Keratinocyte (primary cell): Measurements from ENCODE around the gene SKP2. TPM values are rescaled to one million over a fixed set of nuclear protein-coding genes. Genes with fewer than 3 reads are reported as not detected.
A peak's percentile ranks its signal among the peaks of the same experiment; 100 is the strongest.

ENCODE experiments used
- DNase-seq: peaks from one replicate; pipeline ENCODE4 v3.0.0-alpha.2; 2011; ENCODE audit warnings: low read depth, missing footprints, low spot score
- FAIRE-seq: peaks from 2 replicates; lab custom pipeline; 2011; peaks lifted over from hg19 to GRCh38; lab: Jason Lieb, UNC
- H2AFZ ChIP-seq: 2 replicates; pipeline ENCODE4 v1.6.0; 2012; ENCODE audit warnings: low read length, control low read depth, inconsistent platforms; ENCODE audit not compliant: control insufficient read depth
- H3K27ac ChIP-seq: 2 replicates; pipeline ENCODE4 v1.5.1; 2011; ENCODE audit warnings: low read length; ENCODE audit not compliant: control insufficient read depth, insufficient read depth
- H3K27me3 ChIP-seq: 3 replicates; pipeline ENCODE4 v1.6.0; 2011; ENCODE audit warnings: low read length; ENCODE audit not compliant: control insufficient read depth, insufficient read depth; ENCODE audit errors: extremely low read depth
- H3K36me3 ChIP-seq, 2 experiments: 2 replicates in 1 of 2; 3 replicates in 1 of 2; pipeline ENCODE4 v1.5.1; 2011; ENCODE audit warnings: low read length in 2 of 2, mild to moderate bottlenecking in 1 of 2; ENCODE audit not compliant: control insufficient read depth in 2 of 2, insufficient read depth in 2 of 2; ENCODE audit errors: extremely low read depth in 1 of 2
- H3K4me1 ChIP-seq: 3 replicates; pipeline ENCODE4 v1.5.1; 2011; ENCODE audit warnings: low read length; ENCODE audit not compliant: control insufficient read depth, insufficient read depth; ENCODE audit errors: extremely low read depth
- H3K4me2 ChIP-seq: 3 replicates; pipeline ENCODE4 v1.6.0; 2011; ENCODE audit warnings: low read depth, low read length; ENCODE audit not compliant: control insufficient read depth, insufficient read depth; ENCODE audit errors: extremely low read depth
- H3K4me3 ChIP-seq, 3 experiments: fragments of 200-600 bp in 1 of 3; sonication (generic) in 1 of 3; 2 replicates in 2 of 3; 3 replicates in 1 of 3; pipeline ENCODE4 v1.5.1; 2011 to 2016; ENCODE audit warnings: low read length in 3 of 3, mild to moderate bottlenecking in 3 of 3, control low read depth in 2 of 3, inconsistent platforms in 1 of 3, low read depth in 1 of 3, mixed read lengths in 1 of 3, mixed run types in 1 of 3, moderate library complexity in 1 of 3; ENCODE audit not compliant: control insufficient read depth in 2 of 3, insufficient read depth in 2 of 3; ENCODE audit errors: extremely low read depth in 1 of 3
- H3K79me2 ChIP-seq: 2 replicates; pipeline ENCODE4 v1.6.0; 2012; ENCODE audit warnings: low read length; ENCODE audit not compliant: control insufficient read depth, insufficient read depth
- H3K9ac ChIP-seq: 3 replicates; pipeline ENCODE4 v1.6.0; 2011; ENCODE audit warnings: low read length; ENCODE audit not compliant: control insufficient read depth, insufficient read depth; ENCODE audit errors: extremely low read depth
- H3K9me1 ChIP-seq: 3 replicates; pipeline ENCODE4 v1.6.0; 2011; ENCODE audit warnings: low read length; ENCODE audit not compliant: control insufficient read depth, insufficient read depth; ENCODE audit errors: extremely low read depth
- H3K9me3 ChIP-seq: 2 replicates; pipeline ENCODE4 v1.5.1; 2012; ENCODE audit warnings: low read depth, low read length; ENCODE audit not compliant: control insufficient read depth
- H4K20me1 ChIP-seq: 3 replicates; pipeline ENCODE4 v1.6.0; 2011; ENCODE audit warnings: low read length; ENCODE audit not compliant: control insufficient read depth, insufficient read depth; ENCODE audit errors: extremely low read depth
- EZH2 ChIP-seq: IDR thresholded peaks from one replicate; pipeline ENCODE4 v1.6.1; 2012; ENCODE audit warnings: inconsistent platforms, mild to moderate bottlenecking, low read length, moderate library complexity
- dilution Hi-C: fragments of 300-500 bp; cut with MboI; formaldehyde crosslinking; loops from one replicate; pipeline ENCODE4 v1.7.0; 2020; ENCODE audit warnings: low sequenced_read_pairs; ENCODE audit not compliant: extremely low pct_ligation_motif_present
- polyA plus RNA-seq, 5 experiments: library from polyadenylated mRNA; depleted of rRNA in 3 of 5; stranded (reverse) in 3 of 5; stranded (forward) in 1 of 5; unstranded in 1 of 5; fragments of >200 nt; gene quantifications; 1 replicate in 1 of 5; 2 replicates in 3 of 5; 3 replicates in 1 of 5; pipeline versions ENCODE4 v1.2.1 to v1.2.3, GENCODE V29; 2011 to 2012; ENCODE audit warnings: missing spikeins in 2 of 5, low read depth in 1 of 5, low replicate concordance in 1 of 5
- TF ChIP-seq, protein P1 (sequence below), 3 experiments: IDR thresholded peaks in 1 of 3; conservative IDR thresholded peaks in 1 of 3; optimal IDR thresholded peaks in 1 of 3; 2 replicates in 2 of 3; 3 replicates in 1 of 3; pipeline versions ENCODE3 to v1.5.1; 2011; ENCODE audit warnings: low read length in 3 of 3, mild to moderate bottlenecking in 3 of 3, moderate library complexity in 2 of 3, control low read depth in 1 of 3, inconsistent platforms in 1 of 3; ENCODE audit not compliant: insufficient read depth in 2 of 3; ENCODE audit errors: extremely low read depth in 1 of 3

SKP2 gene
- polyA plus RNA-seq, 1 donor (not counting 4 experiments of a cell fraction or from before 2014, with no cell fraction given) = 34.6 TPM

DNA sequence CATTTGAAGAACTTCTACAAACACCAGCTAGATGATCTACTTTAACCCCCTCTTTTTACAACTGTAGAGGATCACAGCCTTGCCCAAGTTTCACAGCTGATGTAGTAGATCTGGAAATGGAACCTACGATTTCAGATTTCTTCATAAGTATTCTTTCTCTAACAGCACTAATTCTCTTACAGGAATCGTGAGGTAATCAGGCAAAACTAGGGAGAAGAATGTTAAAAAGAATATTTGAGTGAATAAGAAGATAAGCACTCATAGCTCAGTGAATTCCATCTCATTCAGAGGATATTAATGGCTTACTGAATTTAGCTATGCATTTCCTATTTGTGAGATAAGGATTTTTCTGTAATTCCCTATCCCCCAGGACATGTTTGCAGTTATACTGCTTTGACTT is 47.7 kb downstream of the SKP2 start:
- H4K20me1 ChIP-seq = no peaks in the 10 kb centered on the region
- H3K4me3 ChIP-seq = no peak overlapping the region
- H3K9me3 ChIP-seq = no peaks in the 10 kb centered on the region
- TF ChIP-seq, protein P1, sequence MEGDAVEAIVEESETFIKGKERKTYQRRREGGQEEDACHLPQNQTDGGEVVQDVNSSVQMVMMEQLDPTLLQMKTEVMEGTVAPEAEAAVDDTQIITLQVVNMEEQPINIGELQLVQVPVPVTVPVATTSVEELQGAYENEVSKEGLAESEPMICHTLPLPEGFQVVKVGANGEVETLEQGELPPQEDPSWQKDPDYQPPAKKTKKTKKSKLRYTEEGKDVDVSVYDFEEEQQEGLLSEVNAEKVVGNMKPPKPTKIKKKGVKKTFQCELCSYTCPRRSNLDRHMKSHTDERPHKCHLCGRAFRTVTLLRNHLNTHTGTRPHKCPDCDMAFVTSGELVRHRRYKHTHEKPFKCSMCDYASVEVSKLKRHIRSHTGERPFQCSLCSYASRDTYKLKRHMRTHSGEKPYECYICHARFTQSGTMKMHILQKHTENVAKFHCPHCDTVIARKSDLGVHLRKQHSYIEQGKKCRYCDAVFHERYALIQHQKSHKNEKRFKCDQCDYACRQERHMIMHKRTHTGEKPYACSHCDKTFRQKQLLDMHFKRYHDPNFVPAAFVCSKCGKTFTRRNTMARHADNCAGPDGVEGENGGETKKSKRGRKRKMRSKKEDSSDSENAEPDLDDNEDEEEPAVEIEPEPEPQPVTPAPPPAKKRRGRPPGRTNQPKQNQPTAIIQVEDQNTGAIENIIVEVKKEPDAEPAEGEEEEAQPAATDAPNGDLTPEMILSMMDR (optimal IDR thresholded peaks at IDR 0.05 in 1 of 3, IDR thresholded peaks at IDR 0.05 in 1 of 3, conservative IDR thresholded peaks at IDR 0.05 in 1 of 3; ENCODE audit: extremely low read depth in 1 of 3, insufficient read depth in 2 of 3, low read length in 3 of 3) = no peak
- TF ChIP-seq EZH2 = no peak
- H3K4me1 ChIP-seq = no peaks in the 10 kb centered on the region
- dilution Hi-C loops = no loop called here
- FAIRE-seq = no peak
- H3K79me2 ChIP-seq = no peaks in the 10 kb centered on the region
- DNase-seq = no peak
- H3K4me2 ChIP-seq = no peak overlapping the region
- no peaks in the 10 kb centered on the region for H3K27me3 ChIP-seq
- no peak overlapping the region for H3K9ac ChIP-seq
- H2AFZ ChIP-seq = no peak overlapping the region
- H3K27ac ChIP-seq = no peak overlapping the region
- no peaks in the 10 kb centered on the region for H3K9me1 ChIP-seq
- H3K36me3 ChIP-seq = peaks cover 0 to 8% of the 10 kb centered on the region in 2 experiments

DNA sequence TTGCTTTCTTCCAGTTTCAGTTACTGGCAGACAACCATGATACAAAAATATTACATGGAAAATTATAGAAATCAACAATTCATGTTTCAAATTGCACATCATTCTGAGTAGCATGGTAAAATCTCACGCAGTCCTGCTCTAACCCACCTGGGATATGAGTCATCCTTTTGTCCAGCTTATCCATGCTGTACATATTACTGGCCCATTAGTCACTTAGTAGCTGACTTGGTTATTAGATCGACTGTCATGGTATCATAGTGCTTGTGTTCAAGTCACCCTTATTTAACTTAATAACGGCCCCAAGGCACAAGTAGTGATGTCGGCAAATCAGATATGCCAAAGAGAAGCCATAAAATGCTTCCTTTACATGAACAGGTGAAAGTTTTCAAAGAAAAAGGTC is 48.6 kb downstream of the SKP2 start:
- Histone ChIP-seq H3K4me1 (no peaks in the 10 kb centered on the region), H3K79me2 (no peaks in the 10 kb centered on the region), H2AFZ (no peak overlapping the region), H4K20me1 (no peaks in the 10 kb centered on the region), H3K9me3 (no peaks in the 10 kb centered on the region), H3K9me1 (no peaks in the 10 kb centered on the region), H3K36me3 (peaks cover 0 to 8% of the 10 kb centered on the region in 2 experiments), H3K27me3 (no peaks in the 10 kb centered on the region), H3K4me2 (no peak overlapping the region), H3K4me3 (no peak overlapping the region), H3K9ac (no peak overlapping the region), H3K27ac (no peak overlapping the region)
- DNase-seq = peak; percentile 21
- dilution Hi-C loops = no loop called here
- peak; percentile 89 for FAIRE-seq
- no peak for TF ChIP-seq EZH2
- TF ChIP-seq, protein P1 (optimal IDR thresholded peaks at IDR 0.05 in 1 of 3, IDR thresholded peaks at IDR 0.05 in 1 of 3, conservative IDR thresholded peaks at IDR 0.05 in 1 of 3; ENCODE audit: extremely low read depth in 1 of 3, insufficient read depth in 2 of 3, low read length in 3 of 3) = no peak
